Activated CD4-positive, alpha-beta T cell treated with anti-CD3 and anti-CD28 coated beads, Interleukin-2, amount 50 U/mL, for 4 hours (primary cell): ENCODE results near the gene TMED7.
A peak's percentile ranks its signal among the peaks of the same experiment; 100 is the strongest.
"Not testable (repeated sequence)": the region's sequence is repeated elsewhere in the genome, so short reads cannot be mapped to it uniquely, and the experiment has no call there.

Experiments
- DNase-seq, 2 experiments: peaks; one replicate each; pipeline ENCODE4 v3.0.0-alpha.2; 2020

The TMED7 gene

GRCh38 chr5:115625579-115626444 lies at the start of gene TMED7:
TMED7 (minus strand) TSS chr5:115626036; CDS start chr5:115625792, 244 bp downstream.
- DNase-seq = peak; percentile 100

- not testable (repeated sequence) for DNase-seq
These were observed 48.9 kb upstream of the TMED7 start for GRCh38 chr5:115674782-115675181.

- DNase-seq = no peak
These were observed 47.8 kb upstream of the TMED7 start for GRCh38 chr5:115673596-115673995.

DNA sequence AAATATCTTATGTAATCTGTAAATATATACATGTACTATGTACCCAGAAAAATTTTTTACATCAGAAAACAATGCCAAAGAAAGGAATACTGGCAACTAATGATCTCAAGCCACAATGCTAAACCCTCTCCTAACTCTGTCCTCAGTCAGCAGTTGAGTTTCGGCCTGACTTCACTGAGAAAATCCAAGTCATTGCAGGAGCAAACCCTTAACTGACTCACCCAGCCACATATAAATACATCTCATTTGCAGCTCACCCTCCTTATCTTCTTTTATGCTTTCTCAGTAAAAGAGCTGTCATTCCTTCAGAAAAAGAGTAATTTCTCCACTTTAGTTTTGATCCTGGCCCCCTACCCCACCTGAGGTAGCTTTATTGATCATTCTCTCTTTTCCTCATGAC lies 46.1 kb upstream of the TMED7 start:
- no peak for DNase-seq

- DNase-seq = no peak
These were observed 40.2 kb upstream of the TMED7 start for GRCh38 chr5:115666023-115666422.

DNA sequence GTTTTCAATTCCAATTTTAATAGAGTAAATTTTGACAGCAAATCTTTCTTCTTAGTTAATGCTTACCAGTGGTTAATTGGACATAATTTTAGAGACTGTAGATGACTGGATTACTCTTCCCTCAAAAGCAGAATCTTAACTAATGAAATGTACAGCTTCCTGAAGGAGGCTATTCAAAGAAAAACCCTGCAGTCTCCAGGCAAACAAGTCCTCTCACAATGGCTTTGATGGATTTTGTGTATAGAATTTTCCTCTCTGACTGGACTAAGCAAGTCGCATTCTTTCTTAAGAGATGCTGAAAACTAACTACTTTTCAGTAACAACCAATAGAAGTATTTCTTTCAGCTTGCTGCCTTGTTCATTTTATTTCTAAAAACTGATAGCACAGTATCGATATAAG lies 35.7 kb upstream of the TMED7 start:
- no peak for DNase-seq

DNA sequence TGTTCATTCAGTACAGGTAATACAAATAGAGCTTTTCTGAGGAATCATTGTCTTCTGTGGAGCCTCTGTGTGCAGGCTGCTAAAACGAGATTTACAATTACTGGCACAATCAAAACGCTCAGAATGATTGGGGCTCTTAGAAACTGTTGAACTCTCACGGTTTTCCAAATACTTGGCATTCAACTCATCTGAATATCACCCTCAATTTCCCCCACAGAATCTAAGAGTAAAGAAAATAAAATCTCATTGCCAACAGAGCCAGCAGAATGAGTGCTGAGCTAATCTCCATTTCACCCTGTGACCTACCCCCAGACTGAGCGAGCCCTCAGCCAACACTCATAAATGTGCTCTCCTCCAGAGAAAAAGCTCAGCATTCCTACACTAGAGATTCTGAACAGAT lies 35.3 kb upstream of the TMED7 start:
- DNase-seq = no peak

- DNase-seq = no peak
These were observed 32.0 kb upstream of the TMED7 start for GRCh38 chr5:115657881-115658233.

DNA sequence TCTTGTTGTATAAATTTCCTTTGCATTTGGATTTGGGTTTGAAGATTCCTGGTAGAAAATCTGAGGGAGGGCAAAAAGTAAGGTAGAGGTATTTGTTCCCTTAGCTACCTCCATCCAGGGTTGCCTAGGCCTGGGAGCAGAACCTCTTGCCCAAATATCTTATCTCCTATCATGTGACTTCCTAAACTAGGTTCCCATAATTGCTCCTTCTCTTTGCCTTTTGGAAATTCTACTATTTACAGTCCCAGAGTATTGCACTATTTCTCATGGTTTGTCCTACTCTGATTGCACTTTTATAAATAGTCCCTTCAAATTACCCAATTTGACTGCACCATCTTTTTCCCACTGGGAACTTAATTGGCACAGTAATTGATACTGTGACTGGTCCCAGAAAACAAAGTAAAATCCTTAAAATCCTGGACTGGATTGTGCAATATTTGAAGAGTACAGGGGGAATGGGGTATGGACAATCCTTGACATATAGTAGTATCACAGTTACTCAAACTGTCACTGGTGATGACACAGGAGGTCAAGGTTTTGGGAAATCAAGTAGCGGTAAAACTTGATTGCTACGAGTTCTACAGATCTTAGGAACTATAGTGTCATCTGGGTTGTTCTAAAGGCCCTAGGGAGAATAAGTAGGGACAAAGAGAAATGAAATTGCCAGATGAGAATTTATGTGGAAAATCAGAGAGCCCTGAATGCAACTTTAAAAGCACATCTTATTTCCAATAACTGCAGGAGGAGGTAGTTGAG lies 31.5 kb upstream of the TMED7 start:
- DNase-seq = no peak

- DNase-seq = no peak
These were observed 30.6 kb upstream of the TMED7 start for GRCh38 chr5:115656404-115656803.

GRCh38 chr5:115655994-115656393 lies 30.2 kb upstream of the TMED7 start:
- DNase-seq = no peak

- no peak for DNase-seq
These were observed 23.7 kb upstream of the TMED7 start for GRCh38 chr5:115649541-115649940.

GRCh38 chr5:115648056-115648455 lies 22.2 kb upstream of the TMED7 start:
- DNase-seq = no peak

DNA sequence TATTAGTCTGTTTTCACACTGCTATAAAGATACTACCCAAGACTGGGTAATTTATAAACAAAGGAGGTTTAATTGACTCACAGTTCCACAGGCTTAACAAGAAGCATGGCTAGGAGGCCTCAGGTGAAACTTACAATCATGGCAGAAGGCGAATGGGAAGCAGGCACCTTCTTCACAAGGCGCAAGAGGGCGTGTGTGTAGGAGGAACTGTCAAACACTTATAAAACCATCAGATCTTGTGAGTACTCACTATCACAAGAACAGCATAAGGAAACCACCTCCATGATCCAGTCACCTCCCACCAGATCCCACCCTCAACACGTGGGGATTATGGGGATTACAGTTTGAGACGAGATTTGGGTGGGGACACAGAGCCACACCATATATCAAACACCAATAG lies 19.6 kb upstream of the TMED7 start:
- not testable (repeated sequence) for DNase-seq

DNA sequence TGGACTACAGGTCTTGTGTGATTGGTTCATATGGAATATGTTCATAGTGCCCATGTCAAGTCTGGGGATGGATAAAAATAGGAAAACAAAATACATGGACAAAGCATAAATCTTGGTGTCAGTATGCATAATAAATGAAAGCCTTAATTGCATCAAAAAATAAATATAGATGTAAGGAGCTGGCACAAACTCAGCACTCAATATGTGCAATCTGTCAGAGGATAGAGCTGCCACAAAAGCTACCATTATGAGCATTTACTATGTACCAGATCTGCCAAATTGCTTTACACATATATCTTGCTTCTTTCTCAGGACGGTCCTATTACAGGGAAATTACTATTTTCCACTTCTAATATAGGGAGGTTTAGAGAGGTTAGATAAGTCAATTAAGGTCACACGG lies 18.2 kb upstream of the TMED7 start:
- no peak for DNase-seq

GRCh38 chr5:115641948-115642347 lies 16.1 kb upstream of the TMED7 start:
- no peak for DNase-seq

DNA sequence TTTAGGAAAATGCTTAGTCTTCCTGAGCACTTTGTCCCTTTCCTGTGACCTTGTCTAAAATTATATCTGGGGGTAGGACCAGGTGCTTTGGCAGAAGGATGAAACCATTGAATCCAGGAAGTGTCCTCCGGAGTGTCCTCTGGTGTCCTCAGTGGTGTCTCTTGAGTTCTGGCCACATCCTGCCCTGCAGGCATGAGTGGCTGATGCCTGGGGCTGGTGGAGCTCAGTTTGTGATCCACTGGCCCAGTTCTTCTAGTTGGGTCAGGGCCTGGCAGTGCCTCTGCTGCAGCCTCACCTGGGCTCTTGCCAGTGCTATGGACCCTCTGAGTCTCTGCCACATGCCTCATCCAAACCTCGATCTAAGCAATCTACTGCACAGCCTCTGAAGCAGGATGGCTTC lies 14.4 kb upstream of the TMED7 start:
- DNase-seq = no peak

DNA sequence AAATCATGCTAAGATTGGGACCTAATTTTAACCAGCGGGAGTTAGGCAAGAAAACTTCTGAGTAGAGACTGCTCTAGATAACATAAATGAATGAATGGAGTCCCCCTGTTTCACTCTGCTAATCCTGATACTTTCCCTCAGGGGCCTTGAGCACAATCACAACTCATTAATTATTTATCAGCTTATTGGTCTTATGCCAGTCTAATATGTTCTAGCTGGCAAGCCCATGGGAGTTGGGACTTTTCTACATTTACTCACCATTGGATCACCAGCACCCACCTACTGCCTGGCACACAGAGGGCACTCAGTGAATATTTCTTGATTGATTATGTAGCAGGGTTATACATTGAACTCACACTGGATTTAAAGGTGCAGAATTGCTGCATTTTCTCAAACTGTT lies 13.5 kb upstream of the TMED7 start:
- DNase-seq = no peak

- DNase-seq = no peak
These were observed 11.7 kb upstream of the TMED7 start for GRCh38 chr5:115637507-115637906.

- no peak for DNase-seq
These were observed 10.2 kb upstream of the TMED7 start for GRCh38 chr5:115636008-115636407.

DNA sequence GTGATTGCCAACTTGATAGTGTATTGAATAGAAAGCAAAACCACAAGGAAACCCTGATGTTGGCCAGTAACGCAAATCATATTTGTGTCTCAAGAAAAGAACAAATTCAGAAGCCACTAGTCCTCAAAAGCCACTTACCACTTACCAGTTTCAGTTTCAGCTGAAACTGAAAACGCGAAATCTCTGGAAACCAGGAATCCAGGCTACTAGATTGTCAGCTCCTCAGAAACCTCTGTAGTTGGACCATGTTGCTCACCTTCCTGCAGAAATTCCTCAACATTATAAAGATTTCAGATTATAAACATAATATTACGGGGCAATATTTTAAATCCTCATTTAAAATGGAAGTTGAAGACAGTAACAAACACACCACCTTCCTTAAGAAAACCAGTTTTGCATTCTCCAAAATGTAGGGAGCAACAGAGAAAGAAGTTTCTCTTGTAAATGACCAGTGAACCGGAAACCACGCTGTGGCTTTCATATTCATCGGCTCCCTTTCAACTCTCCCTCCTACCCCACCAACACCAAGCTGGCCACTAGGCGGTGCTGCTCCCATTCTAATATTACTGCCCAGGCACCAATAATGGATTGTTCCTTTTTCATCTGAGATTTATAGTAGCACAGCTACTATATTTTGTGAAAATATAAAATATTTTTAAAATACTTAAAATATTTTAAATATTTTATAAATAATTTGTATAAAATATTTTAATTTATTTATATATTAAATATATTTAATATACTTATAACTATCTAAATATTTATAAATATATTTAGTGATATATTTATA lies 8.7 kb upstream of the TMED7 start:
- peak; percentile 79 to 85 for DNase-seq

DNA sequence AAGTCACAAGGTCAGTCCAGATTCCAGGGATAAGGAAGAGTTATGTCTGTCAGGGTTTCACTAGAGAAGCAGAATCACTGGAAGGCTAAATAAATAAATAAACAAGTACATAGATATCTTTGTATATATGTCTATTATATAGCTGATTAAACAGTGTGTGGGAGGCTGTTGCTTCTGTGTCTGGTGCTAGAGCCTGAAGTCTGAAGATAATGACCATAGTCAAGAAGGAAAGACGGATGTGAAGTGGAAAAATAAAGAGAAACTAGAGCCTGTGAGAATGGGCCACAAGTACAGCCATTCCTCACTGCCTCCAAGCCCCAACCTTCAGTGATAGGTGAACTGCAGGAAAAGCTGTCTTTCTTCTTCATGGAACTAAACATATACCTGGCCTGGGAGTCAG lies 4.1 kb upstream of the TMED7 start:
- no peak for DNase-seq

GRCh38 chr5:115627295-115627865 lies 1.5 kb upstream of the TMED7 start:
- DNase-seq = no peak
